Measurements from ENCODE around the gene ZNF44.

- TF ChIP-seq POLR2A (conservative IDR thresholded peaks at IDR 0.05) (no peak), USF1 (CRISPR knock-in tag; IDR thresholded peaks at IDR 0.05) (no peak), JUN (IDR thresholded peaks at IDR 0.05; ENCODE audit: borderline replicate concordance, low read depth, low read length) (no peak), JUN (CRISPR knock-in tag; IDR thresholded peaks at IDR 0.05; ENCODE audit: borderline replicate concordance) (no peak), CCAR2 (IDR thresholded peaks at IDR 0.05; ENCODE audit: low read depth, low read length) (no peak), CTCF (IDR thresholded peaks at IDR 0.05 in 2 of 3, conservative IDR thresholded peaks at IDR 0.05 in 1 of 3; ENCODE audit: insufficient read depth in 2 of 3, low read depth in 1 of 3, low read length in 3 of 3) (no peak), TEAD1 (CRISPR knock-in tag; IDR thresholded peaks at IDR 0.05) (no peak), NFIC (IDR thresholded peaks at IDR 0.05) (no peak), CXXC5 (CRISPR knock-in tag; IDR thresholded peaks at IDR 0.05) (no peak), RAD21 (CRISPR knock-in tag; conservative IDR thresholded peaks at IDR 0.05 in 1 of 2, IDR thresholded peaks at IDR 0.05 in 1 of 2) (no peak)
Measured at GRCh38 chr19:12287958-12288500, 6.7 kb downstream of the ZNF44 start.

Measured in K562 (cell line).